Measurements from ENCODE around the gene CADPS. TPM values are rescaled to one million over a fixed set of nuclear protein-coding genes. Genes with fewer than 3 reads are reported as not detected.

The CADPS gene
- total RNA-seq, 3 donors from 2014 or later (not counting 1 experiment from before 2014, with no cell fraction given) = not detected

- WGBS (ENCODE audit: insufficient coverage) = no CpG with 5 or more reads among the region's 1 CpG
- Histone ChIP-seq H3K9me3 (ENCODE audit: control insufficient read depth, insufficient read depth, low read length) (peaks cover 4% of the 10 kb centered on the region), H3K4me3 (ENCODE audit: low read length) (no peak overlapping the region), H3K4me1 (ENCODE audit: control insufficient read depth, insufficient read depth, low read length) (no peaks in the 10 kb centered on the region), H3K27me3 (ENCODE audit: control insufficient read depth, insufficient read depth, low read length) (no peaks in the 10 kb centered on the region), H3K27ac (ENCODE audit: low read length) (no peak overlapping the region), H3K36me3 (ENCODE audit: control insufficient read depth, insufficient read depth, low read length) (no peaks in the 10 kb centered on the region)
- Mint-ChIP-seq H3K4me3 (no peak overlapping the region), H3K36me3 (no peaks in the 10 kb centered on the region), H3K27me3 (ENCODE audit: low read depth in 2 of 2) (no peaks in the 10 kb centered on the region), H3K9me3 (peaks cover 10 to 23% of the 10 kb centered on the region in 2 donors), H3K27ac (no peak overlapping the region), H3K4me1 (no peaks in the 10 kb centered on the region)
- DNase-seq = no peak
- TF ChIP-seq, protein P1, sequence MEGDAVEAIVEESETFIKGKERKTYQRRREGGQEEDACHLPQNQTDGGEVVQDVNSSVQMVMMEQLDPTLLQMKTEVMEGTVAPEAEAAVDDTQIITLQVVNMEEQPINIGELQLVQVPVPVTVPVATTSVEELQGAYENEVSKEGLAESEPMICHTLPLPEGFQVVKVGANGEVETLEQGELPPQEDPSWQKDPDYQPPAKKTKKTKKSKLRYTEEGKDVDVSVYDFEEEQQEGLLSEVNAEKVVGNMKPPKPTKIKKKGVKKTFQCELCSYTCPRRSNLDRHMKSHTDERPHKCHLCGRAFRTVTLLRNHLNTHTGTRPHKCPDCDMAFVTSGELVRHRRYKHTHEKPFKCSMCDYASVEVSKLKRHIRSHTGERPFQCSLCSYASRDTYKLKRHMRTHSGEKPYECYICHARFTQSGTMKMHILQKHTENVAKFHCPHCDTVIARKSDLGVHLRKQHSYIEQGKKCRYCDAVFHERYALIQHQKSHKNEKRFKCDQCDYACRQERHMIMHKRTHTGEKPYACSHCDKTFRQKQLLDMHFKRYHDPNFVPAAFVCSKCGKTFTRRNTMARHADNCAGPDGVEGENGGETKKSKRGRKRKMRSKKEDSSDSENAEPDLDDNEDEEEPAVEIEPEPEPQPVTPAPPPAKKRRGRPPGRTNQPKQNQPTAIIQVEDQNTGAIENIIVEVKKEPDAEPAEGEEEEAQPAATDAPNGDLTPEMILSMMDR (IDR thresholded peaks at IDR 0.05) = no peak
- ATAC-seq = no peak
- intact Hi-C loops (cut with micrococcal nuclease) = no loop called here
These were observed 298.1 kb downstream of the CADPS start for GRCh38 chr3:62577153-62577552.

GRCh38 chr3:62574266-62574898, 300.8 kb downstream of the CADPS start:
- H3K4me3 Mint-ChIP-seq = no peak overlapping the region
- H3K9me3 Mint-ChIP-seq = peaks cover 7 to 19% of the 10 kb centered on the region in 2 donors
- Histone ChIP-seq H3K27ac (ENCODE audit: low read length) (no peak overlapping the region), H3K4me1 (ENCODE audit: control insufficient read depth, insufficient read depth, low read length) (no peaks in the 10 kb centered on the region), H3K4me3 (ENCODE audit: low read length) (no peak overlapping the region), H3K36me3 (ENCODE audit: control insufficient read depth, insufficient read depth, low read length) (no peaks in the 10 kb centered on the region), H3K9me3 (ENCODE audit: control insufficient read depth, insufficient read depth, low read length) (no peaks in the 10 kb centered on the region), H3K27me3 (ENCODE audit: control insufficient read depth, insufficient read depth, low read length) (no peaks in the 10 kb centered on the region)
- ATAC-seq (no peak), DNase-seq (no peak)
- 72% methylated on average over 4 of the region's 5 CpGs for WGBS (ENCODE audit: insufficient coverage)
- no peaks in the 10 kb centered on the region for H3K4me1 Mint-ChIP-seq
- H3K27me3 Mint-ChIP-seq (ENCODE audit: low read depth in 2 of 2) = no peaks in the 10 kb centered on the region
- no peak overlapping the region for H3K27ac Mint-ChIP-seq
- TF ChIP-seq, protein P1 (IDR thresholded peaks at IDR 0.05) = no peak
- intact Hi-C loops (cut with micrococcal nuclease) = no loop called here
- no peaks in the 10 kb centered on the region for H3K36me3 Mint-ChIP-seq

DNA sequence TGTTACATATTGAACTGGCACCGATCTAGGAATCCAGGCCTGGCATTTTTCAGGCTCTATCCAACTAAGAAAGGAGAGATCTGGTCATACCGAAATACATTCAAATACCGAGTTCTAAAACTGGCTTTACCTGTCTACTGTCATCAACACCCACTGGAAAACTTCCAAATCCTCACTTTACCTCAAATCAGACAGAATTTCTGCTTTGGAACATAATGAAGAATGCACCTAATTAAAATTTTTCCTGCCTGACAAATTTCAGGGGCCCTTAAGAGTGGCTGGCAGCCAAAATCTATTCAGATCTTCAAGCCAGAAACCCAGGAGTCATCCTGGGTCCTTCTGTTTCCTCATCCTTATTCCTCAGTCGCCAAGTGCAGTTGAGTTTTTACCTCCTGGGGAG, 303.3 kb downstream of the CADPS start:
- H3K27ac ChIP-seq (ENCODE audit: low read length) = no peak overlapping the region
- Mint-ChIP-seq H3K27ac (no peak overlapping the region), H3K4me1 (no peaks in the 10 kb centered on the region), H3K36me3 (no peaks in the 10 kb centered on the region), H3K27me3 (ENCODE audit: low read depth in 2 of 2) (no peaks in the 10 kb centered on the region), H3K4me3 (no peak overlapping the region), H3K9me3 (peaks cover 5 to 9% of the 10 kb centered on the region in 2 donors)
- H3K36me3 ChIP-seq (ENCODE audit: control insufficient read depth, insufficient read depth, low read length) = no peaks in the 10 kb centered on the region
- no peaks in the 10 kb centered on the region for H3K4me1 ChIP-seq (ENCODE audit: control insufficient read depth, insufficient read depth, low read length)
- no peaks in the 10 kb centered on the region for H3K9me3 ChIP-seq (ENCODE audit: control insufficient read depth, insufficient read depth, low read length)
- TF ChIP-seq, protein P1 (IDR thresholded peaks at IDR 0.05) = no peak
- intact Hi-C loops (cut with micrococcal nuclease) = no loop called here
- H3K27me3 ChIP-seq (ENCODE audit: control insufficient read depth, insufficient read depth, low read length) = no peaks in the 10 kb centered on the region
- WGBS (ENCODE audit: insufficient coverage) = 90% methylated on average over 4 of the region's 4 CpGs
- ATAC-seq (no peak), DNase-seq (no peak)
- H3K4me3 ChIP-seq (ENCODE audit: low read length) = no peak overlapping the region

DNA sequence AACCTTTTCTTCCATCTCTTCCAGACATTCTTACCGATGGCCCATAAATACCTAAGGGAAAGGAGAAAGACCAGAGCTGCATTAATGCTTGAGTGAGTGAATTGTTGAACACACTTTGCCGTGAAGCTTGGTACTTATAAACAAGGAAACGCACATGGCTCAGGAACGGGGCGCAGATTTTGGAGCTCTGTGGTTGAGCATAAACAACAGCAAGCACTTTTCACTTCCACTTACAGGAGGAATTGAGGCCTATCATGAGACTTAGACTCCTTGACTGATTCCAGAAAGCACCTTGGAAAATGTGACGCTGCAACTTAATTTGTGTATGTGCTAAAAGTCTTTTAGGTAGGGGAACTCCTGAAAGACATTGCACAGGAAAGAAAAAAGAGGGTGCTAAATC, 304.3 kb downstream of the CADPS start:
- H3K27me3 ChIP-seq (ENCODE audit: control insufficient read depth, insufficient read depth, low read length) = no peaks in the 10 kb centered on the region
- Mint-ChIP-seq H3K9me3 (peaks cover 5 to 9% of the 10 kb centered on the region in 2 donors), H3K36me3 (no peaks in the 10 kb centered on the region), H3K27ac (no peak overlapping the region), H3K27me3 (ENCODE audit: low read depth in 2 of 2) (no peaks in the 10 kb centered on the region), H3K4me3 (no peak overlapping the region), H3K4me1 (no peaks in the 10 kb centered on the region)
- intact Hi-C loops (cut with micrococcal nuclease) = no loop called here
- no peak overlapping the region for H3K27ac ChIP-seq (ENCODE audit: low read length)
- 70% methylated on average over 5 of the region's 6 CpGs for WGBS (ENCODE audit: insufficient coverage)
- ATAC-seq = no peak
- TF ChIP-seq, protein P1 (IDR thresholded peaks at IDR 0.05) = no peak
- H3K4me3 ChIP-seq (ENCODE audit: low read length) = no peak overlapping the region
- no peaks in the 10 kb centered on the region for H3K9me3 ChIP-seq (ENCODE audit: control insufficient read depth, insufficient read depth, low read length)
- no peaks in the 10 kb centered on the region for H3K36me3 ChIP-seq (ENCODE audit: control insufficient read depth, insufficient read depth, low read length)
- DNase-seq = no peak
- no peaks in the 10 kb centered on the region for H3K4me1 ChIP-seq (ENCODE audit: control insufficient read depth, insufficient read depth, low read length)

All from natural killer cell (primary cell).